Ascending aorta (tissue), 2 donors: ENCODE results near the gene CST1. TPM values are rescaled to one million over a fixed set of nuclear protein-coding genes. Genes with fewer than 3 reads are reported as not detected.
"Not testable (repeated sequence)": the region's sequence is repeated elsewhere in the genome, so short reads cannot be mapped to it uniquely, and the experiment has no call there.

Experiments used
- DNase-seq, 2 donors: peaks; one replicate each; pipeline ENCODE4 v3.0.0-alpha.2; 2019; ENCODE audit warnings: low spot score in 2 of 2
- H3K27ac ChIP-seq, 2 donors: fragments of 200-600 bp; sonication (generic); one replicate each; pipeline ENCODE4 v1.5.1; 2016 to 2017; ENCODE audit warnings: mild to moderate bottlenecking in 1 of 2
- H3K27me3 ChIP-seq: fragments of 200-600 bp; sonication (generic); one replicate; pipeline ENCODE4 v1.5.1; 2017
- H3K36me3 ChIP-seq, 2 donors: fragments of 200-600 bp; sonication (generic); one replicate each; pipeline ENCODE4 v1.5.1; 2016
- H3K4me1 ChIP-seq, 2 donors: fragments of 200-600 bp; sonication (generic); one replicate each; pipeline ENCODE4 v1.5.1; 2016 to 2017; ENCODE audit warnings: mild to moderate bottlenecking in 1 of 2
- H3K4me3 ChIP-seq, 2 donors: fragments of 200-600 bp; sonication (generic); one replicate each; pipeline ENCODE4 v1.5.1; 2016 to 2017; ENCODE audit warnings: mild to moderate bottlenecking in 1 of 2
- H3K9me3 ChIP-seq, 2 donors: fragments of 200-600 bp; sonication (generic); one replicate each; pipeline ENCODE4 v1.5.1; 2016
- CTCF ChIP-seq, 3 experiments: fragments of 200-600 bp in 2 of 3; fragments of 450-650 bp in 1 of 3; sonication (generic) in 2 of 3; IDR thresholded peaks; one replicate each; pipeline ENCODE4 v1.5.1; 2016 to 2019; ENCODE audit warnings: antibody characterized with exemption in 3 of 3, mild to moderate bottlenecking in 1 of 3, moderate library complexity in 1 of 3
- intact Hi-C: fragments of 100-400 bp; cut with DNase I; formaldehyde crosslinking; loops from one replicate; pipeline ENCODE4 v1.15.1; 2023
- total RNA-seq: library from RNA; depleted of rRNA; stranded (reverse); fragments of >200 nt; gene quantifications from one replicate; pipeline ENCODE4 v1.1.0, GENCODE V29; 2016

CST1 gene
- total RNA-seq, 1 donor from 2014 or later, result not detected

- Histone ChIP-seq H3K27ac (no peak overlapping the region), H3K4me1 (no peaks in the 10 kb centered on the region), H3K27me3 (no peaks in the 10 kb centered on the region), H3K9me3 (no peaks in the 10 kb centered on the region), H3K36me3 (no peaks in the 10 kb centered on the region), H3K4me3 (no peak overlapping the region)
- peak in 1 of 3 experiments; percentile 14 for TF ChIP-seq CTCF (IDR thresholded peaks at IDR 0.05)
- DNase-seq, result no peak
- intact Hi-C loops, result no loop called here
Measured at GRCh38 chr20:23782366-23782983, 31.7 kb upstream of the CST1 start.

- H3K4me1 ChIP-seq, DNase-seq, H3K27me3 ChIP-seq, intact Hi-C loops, H3K9me3 ChIP-seq, H3K36me3 ChIP-seq, H3K27ac ChIP-seq, H3K4me3 ChIP-seq: not testable (repeated sequence)
Measured at GRCh38 chr20:23778676-23779075, 27.9 kb upstream of the CST1 start.

GRCh38 chr20:23777380-23777779 lies 26.6 kb upstream of the CST1 start:
- intact Hi-C loops, H3K36me3 ChIP-seq, H3K4me1 ChIP-seq, H3K27me3 ChIP-seq, H3K4me3 ChIP-seq, DNase-seq, H3K27ac ChIP-seq, H3K9me3 ChIP-seq: not testable (repeated sequence)

- no peaks in the 10 kb centered on the region for H3K4me1 ChIP-seq
- no peaks in the 10 kb centered on the region for H3K36me3 ChIP-seq
- no peaks in the 10 kb centered on the region for H3K9me3 ChIP-seq
- DNase-seq, result no peak
- intact Hi-C loops, result no loop called here
- H3K27me3 ChIP-seq, result no peaks in the 10 kb centered on the region
- no peak for TF ChIP-seq CTCF (IDR thresholded peaks at IDR 0.05)
- no peak overlapping the region for H3K4me3 ChIP-seq
- H3K27ac ChIP-seq, result no peak overlapping the region
Measured at GRCh38 chr20:23776067-23776771, 25.5 kb upstream of the CST1 start.

GRCh38 chr20:23774081-23774480 lies 23.3 kb upstream of the CST1 start:
- H3K9me3 ChIP-seq, result no peaks in the 10 kb centered on the region
- no peaks in the 10 kb centered on the region for H3K4me1 ChIP-seq
- no peak overlapping the region for H3K4me3 ChIP-seq
- H3K27ac ChIP-seq, result no peak overlapping the region
- H3K36me3 ChIP-seq, result no peaks in the 10 kb centered on the region
- TF ChIP-seq CTCF (IDR thresholded peaks at IDR 0.05), result no peak
- H3K27me3 ChIP-seq, result no peaks in the 10 kb centered on the region
- intact Hi-C loops, result no loop called here
- no peak for DNase-seq

GRCh38 chr20:23773579-23773978 lies 22.8 kb upstream of the CST1 start:
- no peaks in the 10 kb centered on the region for H3K4me1 ChIP-seq
- DNase-seq, result no peak
- no peak overlapping the region for H3K4me3 ChIP-seq
- TF ChIP-seq CTCF (IDR thresholded peaks at IDR 0.05), result no peak
- no peaks in the 10 kb centered on the region for H3K27me3 ChIP-seq
- no peaks in the 10 kb centered on the region for H3K36me3 ChIP-seq
- H3K27ac ChIP-seq, result no peak overlapping the region
- intact Hi-C loops, result no loop called here
- H3K9me3 ChIP-seq, result no peaks in the 10 kb centered on the region
